ENCODE measurements around the gene DCC.

Gene DCC

DNA sequence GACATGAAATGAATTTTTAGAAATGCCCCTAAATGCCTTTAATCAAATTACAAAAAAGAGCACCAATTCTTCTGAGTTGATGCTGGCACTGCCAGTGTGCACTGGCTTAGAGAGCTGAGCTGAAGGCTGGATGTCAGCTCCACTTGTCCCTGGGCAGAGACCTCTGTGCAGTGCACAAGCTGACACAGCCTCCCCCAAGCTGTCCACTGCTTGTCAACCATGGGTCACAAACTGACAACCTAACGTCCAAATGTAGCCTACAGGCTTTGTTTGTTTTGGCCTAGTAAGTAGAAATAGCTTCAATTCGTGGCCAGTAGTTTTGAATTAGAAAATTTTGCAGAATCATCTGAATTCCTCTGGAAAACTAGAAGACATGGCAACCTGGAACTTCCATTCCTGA is 605.6 kb downstream of the DCC start:
- no peak for DNase-seq

DNA sequence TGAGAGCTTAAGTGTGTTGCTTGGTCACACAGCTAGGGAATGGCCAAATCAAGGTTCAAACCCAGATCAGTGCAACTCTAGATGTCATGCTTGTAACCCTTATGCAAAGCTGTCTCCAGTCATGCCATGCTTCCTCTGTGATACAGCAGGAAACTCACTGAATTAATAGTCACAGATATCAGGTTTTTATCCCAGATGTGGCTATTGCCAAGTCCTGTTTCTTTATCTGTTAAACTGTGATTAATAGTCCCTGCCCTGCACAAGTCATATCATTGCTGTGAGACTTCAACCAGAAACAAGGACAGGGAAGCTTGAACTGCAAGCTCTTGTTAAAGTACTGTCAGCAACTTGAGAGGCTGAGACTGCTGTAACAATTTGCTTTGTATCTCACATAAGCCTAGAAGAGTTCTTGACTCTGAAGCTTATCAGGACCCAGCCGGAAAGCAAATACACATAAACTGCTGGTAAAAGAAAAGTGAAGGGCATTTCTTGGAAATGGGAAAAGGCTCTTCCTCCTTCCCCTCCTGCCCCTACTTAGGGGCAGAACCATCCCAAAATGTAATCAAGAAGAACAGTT is 609.0 kb downstream of the DCC start:
- no peak for DNase-seq

DNA sequence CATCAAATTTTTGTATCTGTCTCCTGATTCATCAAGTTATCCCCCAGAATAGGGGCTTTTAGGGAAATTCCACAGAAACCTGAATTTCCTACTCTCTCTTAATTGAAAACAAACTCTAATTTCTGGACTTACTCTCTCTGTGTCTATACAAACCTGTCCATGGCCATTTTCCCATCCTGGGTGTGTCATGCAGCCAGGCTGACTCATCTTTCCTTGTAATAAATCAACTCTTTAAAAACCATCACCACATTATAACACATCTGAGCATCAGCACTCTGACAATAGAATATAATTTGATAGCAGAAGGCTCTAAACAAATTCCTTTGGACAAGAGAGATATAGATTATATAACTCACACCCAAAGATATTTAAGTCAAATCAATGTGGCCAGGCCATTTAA is 610.2 kb downstream of the DCC start:
- no peak for DNase-seq

DNA sequence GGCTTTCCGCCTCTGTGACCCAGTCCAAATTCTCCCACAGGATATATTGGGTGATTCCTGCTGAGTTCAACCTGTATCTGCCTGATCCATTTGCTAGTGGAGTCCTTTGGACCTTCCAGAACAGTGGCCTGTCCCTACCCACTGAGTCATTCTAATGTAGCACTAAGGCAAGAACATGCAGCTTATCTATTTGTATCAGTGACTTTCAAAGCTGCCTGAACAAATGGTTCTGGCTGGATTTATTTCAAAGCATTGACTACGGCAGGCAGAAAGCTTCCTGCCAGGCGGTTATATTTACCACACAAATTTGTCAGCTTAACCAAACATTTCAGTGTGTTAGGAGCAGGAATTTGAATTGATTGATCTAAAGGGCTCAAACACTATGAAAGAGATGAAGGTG is 613.4 kb downstream of the DCC start:
- DNase-seq: no peak

DNA sequence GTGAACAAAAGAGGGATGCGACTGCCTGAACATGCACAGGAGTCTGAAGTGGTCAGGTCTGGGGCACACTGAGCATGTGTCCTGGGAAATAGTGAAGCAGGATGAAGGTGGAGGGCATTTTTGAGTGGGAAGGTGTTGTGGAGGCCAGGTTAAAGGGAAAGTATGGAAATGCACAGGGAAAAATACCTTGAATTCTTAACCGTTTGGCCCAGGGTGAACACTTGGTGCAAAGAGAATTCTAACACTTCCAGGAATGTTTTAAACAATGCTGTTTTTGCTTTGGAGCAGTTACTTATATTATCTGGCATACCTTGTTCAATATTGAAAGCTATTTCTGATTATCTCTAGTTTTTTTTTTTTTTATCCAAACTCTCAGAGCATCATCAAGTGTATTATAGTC is 623.5 kb downstream of the DCC start:
- no peak for DNase-seq

DNA sequence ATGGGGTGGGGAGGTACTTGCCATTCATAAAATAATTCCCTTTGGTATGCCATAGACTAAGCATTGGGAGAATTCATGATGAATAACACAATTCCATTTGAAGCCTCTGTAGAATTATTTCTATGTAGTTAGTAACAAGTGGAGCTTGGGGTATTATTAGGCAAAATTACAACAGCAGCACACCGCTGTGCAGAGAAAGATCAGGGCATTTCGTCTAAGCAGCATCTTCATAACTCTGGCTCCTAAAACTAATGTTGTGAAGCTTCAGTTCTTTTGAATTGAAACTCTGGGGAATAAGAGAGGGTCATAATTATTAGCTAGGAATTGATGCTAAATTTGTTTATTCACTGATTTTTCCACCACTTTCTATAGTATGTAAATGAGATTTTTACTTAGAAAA is 630.7 kb downstream of the DCC start:
- DNase-seq: no peak

DNA sequence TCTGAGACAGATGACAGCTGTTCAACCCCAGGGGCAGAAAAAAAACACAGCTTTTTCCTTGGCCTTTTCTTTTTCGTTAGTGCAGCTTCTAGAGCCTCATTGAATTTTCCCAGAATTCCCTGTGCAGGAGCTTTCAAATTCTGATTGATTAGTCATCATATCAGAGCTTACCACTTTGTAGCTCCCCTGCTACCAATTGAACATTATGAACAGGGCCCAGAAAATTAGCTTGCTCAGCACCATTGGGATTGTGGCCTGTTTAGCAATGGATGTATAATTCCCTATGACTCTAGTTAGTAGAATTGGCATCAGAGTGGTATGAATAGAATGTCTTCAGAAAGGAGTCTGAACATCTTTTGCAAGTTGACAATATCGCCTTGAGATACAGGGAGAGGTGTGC is 631.1 kb downstream of the DCC start:
- DNase-seq: no peak

DNA sequence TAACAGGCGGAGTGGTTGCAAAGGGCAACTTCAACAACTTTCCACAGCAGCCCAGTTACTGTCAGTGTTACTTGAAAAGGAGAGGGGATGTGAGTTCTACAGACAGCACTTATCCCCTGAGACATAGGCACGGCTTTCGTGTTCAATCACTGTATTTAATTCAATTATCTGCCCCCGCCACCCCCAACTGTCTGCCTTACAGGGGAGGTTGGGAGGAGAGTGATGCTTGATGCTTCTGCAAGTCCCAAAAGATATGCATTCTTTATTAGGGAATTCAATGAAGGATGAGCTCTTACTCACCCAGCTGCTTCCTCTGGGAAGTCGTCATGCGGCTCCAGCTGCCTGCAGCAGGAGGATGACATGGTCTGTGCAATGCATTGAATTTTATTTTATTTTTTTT is 639.9 kb downstream of the DCC start:
- DNase-seq: no peak

DNA sequence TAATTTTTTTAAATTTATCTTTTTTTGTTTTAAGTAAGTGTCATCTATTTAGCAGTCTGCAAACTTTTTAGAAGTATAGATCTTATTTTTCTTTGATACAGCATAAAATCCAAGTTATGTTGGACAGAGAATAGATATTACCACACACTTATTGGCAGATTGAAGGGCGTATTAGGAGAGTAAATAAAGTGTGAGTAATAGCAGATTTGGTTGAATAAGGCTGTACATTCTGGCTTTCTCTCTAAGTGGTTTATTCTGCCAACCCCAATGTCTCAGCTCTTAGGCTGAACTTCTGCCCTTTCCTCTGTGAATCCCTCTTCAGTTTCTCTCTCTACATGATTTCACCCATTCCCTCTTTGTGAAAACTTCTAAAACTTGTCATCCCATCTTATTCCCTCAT is 651.2 kb downstream of the DCC start:
- DNase-seq: no peak

DNA sequence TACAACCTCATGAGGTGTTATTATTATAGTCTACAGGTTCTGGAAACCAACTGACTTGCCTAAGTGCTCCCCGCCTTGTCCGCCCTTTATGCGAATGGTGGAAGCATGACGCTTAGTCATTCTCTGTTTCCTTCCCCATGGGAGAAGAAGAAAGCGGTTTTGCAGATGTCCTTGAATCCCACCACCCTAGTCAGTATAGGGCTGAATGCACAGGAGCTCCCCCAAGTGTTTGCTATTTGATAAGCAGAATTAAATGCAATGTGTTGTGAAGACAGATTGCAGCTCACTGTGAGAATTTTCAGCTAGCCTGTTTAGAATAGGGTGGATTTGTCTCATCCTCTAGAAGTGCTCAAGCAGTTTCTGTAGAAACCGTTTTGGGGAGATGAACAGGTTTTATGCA is 652.0 kb downstream of the DCC start:
- no peak for DNase-seq

DNA sequence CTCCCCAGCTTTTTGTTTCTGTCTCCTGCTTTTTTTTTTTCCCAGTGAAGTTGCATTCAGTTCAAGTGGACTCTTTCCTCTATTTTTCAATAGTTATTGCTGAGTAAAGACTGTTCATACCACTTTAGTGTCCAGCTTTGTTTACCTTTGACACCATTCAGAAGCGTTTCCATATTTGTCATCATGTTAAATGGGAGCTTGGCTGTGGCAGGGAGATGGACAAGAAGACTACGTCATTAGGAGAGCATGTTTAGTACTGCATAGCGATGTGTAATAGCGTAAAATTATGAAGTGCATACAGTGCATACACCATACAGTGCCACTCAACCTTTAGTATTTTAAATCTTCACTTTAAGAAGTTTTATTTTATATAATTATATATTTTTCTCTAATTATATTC is 655.9 kb downstream of the DCC start:
- no peak for DNase-seq

DNA sequence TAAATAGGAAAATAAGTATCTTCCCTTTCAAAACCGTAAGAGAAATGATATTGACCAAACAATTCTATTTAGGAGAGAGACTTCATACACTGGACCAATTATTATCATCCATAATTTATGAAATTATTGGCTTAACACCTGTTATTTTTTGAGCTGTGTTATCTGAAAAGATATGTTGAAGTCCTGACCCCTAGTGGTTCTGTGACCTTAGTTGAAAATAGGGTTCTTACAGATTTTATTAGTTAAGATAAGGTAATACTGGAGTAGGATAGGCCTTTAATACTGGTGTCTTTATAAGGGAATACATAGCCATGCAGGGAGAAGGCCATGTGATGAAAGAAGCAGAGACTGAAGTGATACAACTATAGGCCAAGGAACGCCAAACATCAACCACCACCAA is 659.6 kb downstream of the DCC start:
- no peak for DNase-seq

DNA sequence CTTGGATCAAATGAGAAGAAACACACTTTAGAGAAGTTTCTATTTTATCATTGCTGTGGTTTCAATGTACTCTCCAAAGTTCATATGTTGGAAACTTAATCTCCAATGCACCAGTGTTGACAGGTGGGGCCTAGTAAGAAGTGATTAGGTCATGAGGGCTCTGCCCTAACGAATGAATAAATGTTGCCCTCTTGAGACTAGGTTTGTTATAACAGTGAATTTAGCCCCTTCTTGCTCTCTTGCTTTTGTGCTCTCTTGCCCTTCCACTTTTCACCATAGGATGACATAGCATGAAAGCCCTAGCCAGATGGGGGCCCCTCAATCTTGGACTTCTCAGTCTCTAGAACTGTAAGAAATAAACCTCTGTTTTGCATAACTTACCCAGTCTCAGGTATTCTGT is 664.8 kb downstream of the DCC start:
- no peak for DNase-seq

DNA sequence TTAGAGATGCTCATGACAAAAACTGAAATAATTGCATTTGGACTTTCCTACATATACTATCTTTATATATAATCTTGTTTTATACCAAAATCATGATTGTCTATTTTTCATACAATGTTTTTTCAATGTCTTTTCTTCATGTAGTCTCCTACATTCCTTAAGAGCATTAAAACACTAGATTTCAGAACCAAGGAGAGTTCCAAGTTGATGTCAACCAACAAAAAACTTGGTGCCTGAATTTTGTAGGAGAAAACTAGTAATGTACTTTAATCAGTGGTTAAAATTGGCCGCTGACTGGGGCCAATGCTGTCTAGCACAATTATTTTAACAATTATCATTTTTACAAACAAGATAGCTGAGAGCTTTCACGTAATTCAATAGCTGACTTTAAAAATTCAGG is 678.8 kb downstream of the DCC start:
- peak; percentile 2 for DNase-seq

DNA sequence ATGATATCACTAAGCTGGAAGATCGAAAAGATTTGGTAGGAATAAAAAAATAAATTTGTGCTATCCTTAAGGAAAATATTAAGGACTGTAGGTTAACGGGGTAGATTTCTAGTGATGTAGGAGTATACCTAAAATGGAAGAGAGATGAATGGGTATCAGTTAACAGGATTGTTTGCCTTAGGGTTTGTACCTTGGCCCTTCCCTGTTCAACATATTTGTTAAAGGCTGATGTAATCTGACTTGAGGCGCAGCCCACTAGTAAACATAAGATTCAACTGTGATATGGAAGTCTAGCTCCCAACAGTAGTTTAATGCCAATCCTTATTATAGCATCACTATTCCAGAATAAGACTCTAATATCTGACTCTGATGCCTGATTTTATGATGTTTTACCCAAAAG is 685.2 kb downstream of the DCC start:
- DNase-seq: no peak

DNA sequence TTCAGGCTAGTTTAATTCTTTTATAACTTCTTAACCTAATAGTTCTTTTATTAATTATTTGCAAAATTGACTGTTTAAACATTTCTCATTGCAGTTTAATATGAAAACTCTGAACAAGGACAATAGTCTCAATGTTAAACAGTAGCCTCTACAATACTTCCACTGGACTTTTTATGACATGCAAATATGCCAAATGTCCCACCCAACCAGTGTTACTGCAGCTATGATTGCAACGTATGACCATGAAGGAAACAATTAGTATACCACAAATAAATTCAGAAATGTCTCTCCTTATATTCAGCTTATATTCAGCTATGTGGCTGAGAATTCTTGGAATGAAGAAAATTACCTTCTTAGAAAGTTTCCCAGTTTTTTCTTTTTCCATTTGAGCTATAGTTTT is 688.6 kb downstream of the DCC start:
- DNase-seq: no peak

DNA sequence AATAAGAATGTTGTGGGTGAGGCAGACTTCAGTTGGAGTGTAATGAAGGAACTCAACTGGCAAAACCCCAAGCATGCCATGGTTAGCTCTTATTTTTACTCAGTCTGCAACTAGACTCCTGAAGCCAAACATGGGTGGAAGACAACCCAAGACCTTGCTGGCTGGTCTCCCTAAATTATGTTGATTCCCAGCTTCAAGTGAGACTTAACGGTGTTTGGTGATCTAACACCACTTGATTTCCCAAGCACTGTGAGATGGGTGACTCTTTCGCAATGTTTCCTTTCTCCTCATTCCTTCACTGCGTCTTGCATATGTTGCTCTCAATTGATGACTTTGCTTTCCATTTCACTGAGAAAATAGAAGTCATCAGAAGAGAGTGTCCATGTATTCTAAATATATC is 693.1 kb downstream of the DCC start:
- no peak for DNase-seq

DNA sequence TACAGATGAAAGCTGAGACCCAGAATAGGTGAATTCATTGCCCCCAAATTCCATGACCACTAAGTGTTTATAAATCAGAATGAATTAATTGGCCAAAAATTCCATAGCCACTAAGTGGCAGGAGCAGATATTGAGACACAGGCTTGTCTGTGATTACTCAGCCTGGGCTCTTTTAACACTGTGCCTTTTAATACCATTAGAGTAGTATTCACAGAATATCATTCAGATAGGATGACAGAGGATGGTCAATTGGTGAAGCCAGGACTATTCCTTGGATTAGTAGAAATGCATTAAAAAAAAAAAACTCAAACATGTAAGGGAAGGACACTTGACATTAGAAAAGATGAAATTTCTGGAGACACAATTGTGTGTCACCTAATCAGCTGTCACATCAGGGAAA is 698.6 kb downstream of the DCC start:
- no peak for DNase-seq

DNA sequence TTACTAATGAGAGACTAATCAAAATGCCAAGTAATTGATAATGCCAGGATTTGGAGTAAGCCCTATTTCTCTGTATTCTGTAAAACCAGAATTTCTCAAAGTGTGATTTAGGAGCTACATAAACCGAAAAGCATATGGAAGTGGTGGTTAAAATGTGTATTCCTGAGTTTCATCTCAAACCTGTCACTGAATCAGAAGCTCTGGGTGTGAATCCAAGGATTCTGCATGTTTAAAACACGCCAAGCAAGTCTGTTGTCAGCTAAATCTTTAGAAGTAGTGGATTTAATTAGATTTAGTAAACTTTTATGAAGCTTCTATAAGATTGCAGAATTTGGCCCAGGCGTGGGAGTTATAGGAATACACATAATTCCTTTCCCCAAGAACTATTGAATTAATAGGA is 700.3 kb downstream of the DCC start:
- no peak for DNase-seq

DNA sequence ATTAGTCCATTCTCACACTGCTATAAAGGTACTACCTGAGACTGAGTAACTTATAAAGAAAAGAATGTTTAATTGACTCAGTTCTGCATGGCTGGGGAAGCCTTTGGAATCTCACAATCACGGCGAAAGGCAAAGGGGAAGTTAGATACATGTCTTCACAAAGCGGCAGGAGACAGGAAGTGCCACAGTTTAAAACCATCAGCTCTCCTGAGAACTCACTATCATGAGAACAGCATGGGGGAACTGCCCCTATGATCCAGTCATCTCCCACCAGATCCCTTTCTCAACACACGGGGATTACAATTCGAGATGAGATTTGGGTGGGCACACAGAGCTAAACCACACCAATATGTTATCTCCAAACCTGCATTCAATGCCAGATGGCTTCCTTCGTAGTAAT is 716.1 kb downstream of the DCC start:
- DNase-seq: no peak

DNA sequence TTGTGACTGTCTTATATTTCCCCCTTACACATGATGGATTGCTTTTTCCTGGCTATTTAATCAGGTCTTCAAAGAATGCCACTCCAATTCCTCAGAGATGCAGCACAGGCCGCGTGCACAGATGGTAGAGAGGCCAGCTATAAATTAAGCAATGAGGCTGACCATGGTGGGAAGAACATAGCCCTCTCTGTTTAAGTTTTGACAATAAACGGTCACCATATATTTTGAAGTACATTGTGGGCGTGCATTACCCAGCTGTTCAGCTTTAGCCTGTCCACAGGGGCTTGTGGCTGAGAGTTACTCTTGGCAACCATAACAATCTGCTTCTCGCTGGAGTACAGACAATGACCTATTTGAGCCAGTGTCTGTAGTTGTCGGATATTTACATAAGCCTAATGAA is 730.8 kb downstream of the DCC start:
- DNase-seq: no peak

DNA sequence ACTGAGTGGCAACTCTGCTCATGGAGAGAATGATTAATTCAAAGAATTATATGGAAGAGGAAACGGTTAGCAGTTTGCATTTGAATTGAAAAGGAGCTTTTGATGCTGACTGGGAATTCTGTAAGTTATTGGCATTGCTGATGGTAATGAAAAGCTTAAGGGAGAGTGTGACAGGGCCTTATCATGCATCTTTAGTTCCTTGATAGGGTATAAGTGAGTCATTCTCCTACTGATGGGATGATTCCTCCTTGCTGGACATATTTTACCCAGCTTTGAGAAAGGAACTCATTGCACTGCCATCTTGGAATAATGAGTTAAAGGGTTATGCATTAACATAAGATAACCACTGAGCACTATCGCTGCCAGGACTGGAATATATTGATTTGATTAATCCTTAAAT is 740.7 kb downstream of the DCC start:
- no peak for DNase-seq

DNA sequence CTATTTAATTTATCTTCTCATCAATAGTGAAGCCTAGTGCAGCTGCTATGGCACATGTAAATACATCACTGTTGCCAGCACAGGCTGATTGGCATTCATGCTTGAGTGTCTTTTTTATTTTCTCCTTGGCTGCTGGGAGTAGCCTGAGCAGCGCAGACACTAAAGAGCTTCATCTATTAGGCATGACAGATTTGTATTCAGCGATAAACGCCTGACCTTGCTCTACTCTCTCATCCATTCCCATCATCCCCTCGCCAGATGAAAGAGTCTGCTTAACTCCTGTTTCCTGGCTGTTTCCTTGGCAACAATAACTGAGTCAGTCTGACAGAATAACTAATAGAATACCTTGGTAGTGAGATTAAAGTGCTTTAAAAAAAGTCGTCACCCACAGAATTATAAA is 753.6 kb downstream of the DCC start:
- no peak for DNase-seq

DNA sequence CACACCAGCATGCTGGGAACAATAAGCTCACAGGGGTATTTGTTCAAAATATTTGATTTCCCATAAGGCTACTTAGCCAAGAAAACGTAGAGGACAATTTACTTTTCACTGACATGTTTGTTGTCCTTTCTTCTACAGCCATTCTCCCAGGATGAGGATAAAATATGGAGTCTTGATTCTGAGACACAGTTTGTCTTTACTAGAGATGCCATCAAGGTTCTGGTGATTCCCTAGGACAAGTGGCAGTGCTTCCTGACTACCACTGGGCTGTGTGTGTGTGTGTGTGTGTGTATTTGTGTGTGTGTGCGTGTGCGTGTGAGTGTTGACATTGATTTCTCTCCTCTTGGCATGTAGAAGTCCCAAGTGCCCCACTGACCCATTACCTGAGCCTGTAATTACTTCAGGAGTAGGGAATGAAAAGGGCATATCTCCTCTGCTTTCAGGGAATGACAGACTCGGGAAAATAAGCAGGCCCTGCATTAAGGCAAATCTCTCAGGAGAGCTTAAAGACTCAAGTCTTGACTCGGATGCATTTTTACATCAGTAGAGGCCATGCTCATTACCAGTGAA is 761.6 kb downstream of the DCC start:
- DNase-seq: no peak

DNA sequence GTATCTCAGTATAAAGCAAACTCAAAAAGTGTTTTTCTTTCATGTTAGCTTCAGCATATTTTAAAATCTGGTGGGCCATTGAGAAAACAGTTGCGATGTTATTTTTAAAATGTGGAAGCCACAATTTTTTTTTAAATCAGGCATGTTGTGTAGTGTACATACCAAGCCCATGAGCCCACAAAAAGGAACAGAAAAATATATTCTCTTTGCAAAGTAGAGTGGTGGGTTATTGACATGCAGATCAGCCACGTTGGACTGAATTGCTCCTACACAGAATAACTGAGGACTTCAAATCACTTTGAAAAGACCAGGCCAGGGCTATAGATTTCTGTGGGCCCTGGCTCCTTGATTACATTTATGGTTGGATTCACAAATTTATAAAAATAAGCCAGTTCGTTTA is 774.4 kb downstream of the DCC start:
- no peak for DNase-seq

All from hematopoietic multipotent progenitor cell treated with erythropoietin and hydrocortisone succinate and interleukin-3 and kit ligand, for 6 days (in vitro differentiated cells).